IMR-90 (cell line): ENCODE measurements around the gene SIGLEC9. TPM values are rescaled to one million over a fixed set of nuclear protein-coding genes. Genes with fewer than 3 reads are reported as not detected.
A peak's percentile ranks its signal among the peaks of the same experiment; 100 is the strongest.

Experiments
- ATAC-seq: fragments of 200-7000 bp; cut with Tn5 transposase; 2 replicates; pipeline ENCODE4 v1.9.1; 2020; ENCODE audit warnings: low read depth, mild to moderate bottlenecking, moderate library complexity
- BruUV-seq: library from RNA; stranded (reverse); fragments of 400-500 nt; replicated peaks from 2 replicates; lab custom pipeline; 2021; lab: Mats Ljungman, UMichigan
- CTCF ChIA-PET: fragments of 300-600 bp; formaldehyde crosslinking; extraction: SDS; loops from one replicate; lab custom pipeline; 2021; ENCODE audit warnings: antibody characterized with exemption; lab: Yijun Ruan, JAX
- POLR2A ChIA-PET: fragments of 300-600 bp; sonication (Branson Sonifier 250); formaldehyde crosslinking; loops from one replicate; lab custom pipeline; 2022; ENCODE audit warnings: antibody characterized with exemption; ENCODE audit not compliant: unreplicated experiment; lab: Charles Lee
- DNase-seq: peaks from one replicate; pipeline ENCODE4 v3.0.0; 2013
- H2AFZ ChIP-seq: replicated peaks from 2 replicates; pipeline ENCODE3; 2013; ENCODE audit warnings: low read length, mild to moderate bottlenecking; ENCODE audit not compliant: poor library complexity
- H2AK5ac ChIP-seq: 2 replicates; pipeline ENCODE4 v1.6.1; 2013; ENCODE audit warnings: low read depth, low read length, inconsistent platforms
- H2AK9ac ChIP-seq: replicated peaks from 2 replicates; pipeline ENCODE3; 2013; ENCODE audit warnings: mild to moderate bottlenecking, low read depth, low read length, moderate library complexity; ENCODE audit not compliant: poor library complexity
- H2BK120ac ChIP-seq: 2 replicates; pipeline ENCODE4 v1.6.1; 2013; ENCODE audit warnings: low read depth, low read length, inconsistent platforms
- H2BK15ac ChIP-seq: 3 replicates; pipeline ENCODE4 v1.6.1; 2013; ENCODE audit warnings: low read depth, low read length, inconsistent platforms
- H2BK20ac ChIP-seq: 2 replicates; pipeline ENCODE4 v1.6.1; 2013; ENCODE audit warnings: low read depth, mild to moderate bottlenecking, inconsistent platforms, low read length, moderate library complexity
- H2BK5ac ChIP-seq: 2 replicates; pipeline ENCODE4 v1.6.1; 2013; ENCODE audit warnings: mild to moderate bottlenecking, low read depth, low read length, inconsistent platforms; ENCODE audit not compliant: poor library complexity, severe bottlenecking
- H3K14ac ChIP-seq: replicated peaks from 2 replicates; pipeline ENCODE4 v1.6.1; 2013; ENCODE audit warnings: low read depth, low read length, inconsistent platforms
- H3K18ac ChIP-seq: 2 replicates; pipeline ENCODE4 v1.6.1; 2013; ENCODE audit warnings: low read depth, low read length, control low read depth
- H3K23ac ChIP-seq: 2 replicates; pipeline ENCODE4 v1.6.1; 2013; ENCODE audit warnings: low read depth, low read length, inconsistent platforms
- H3K27ac ChIP-seq: 2 replicates; pipeline ENCODE4 v1.5.1; 2013; ENCODE audit warnings: mild to moderate bottlenecking, control low read depth, low read length; ENCODE audit not compliant: insufficient read depth
- H3K27me3 ChIP-seq: 2 replicates; pipeline ENCODE4 v1.6.1; 2013; ENCODE audit warnings: low read length; ENCODE audit not compliant: control insufficient read depth, insufficient read depth
- H3K36me3 ChIP-seq: 2 replicates; pipeline ENCODE4 v1.6.1; 2013; ENCODE audit warnings: low read length, mixed read lengths; ENCODE audit not compliant: control insufficient read depth, insufficient read depth
- H3K4ac ChIP-seq: 2 replicates; pipeline ENCODE4 v1.6.1; 2013; ENCODE audit warnings: low read depth, low read length, inconsistent platforms
- H3K4me1 ChIP-seq: 2 replicates; pipeline ENCODE4 v1.6.1; 2013; ENCODE audit warnings: low read length, mixed read lengths; ENCODE audit not compliant: control insufficient read depth, insufficient read depth
- H3K4me2 ChIP-seq: 2 replicates; pipeline ENCODE4 v1.6.1; 2013; ENCODE audit warnings: low read depth, mild to moderate bottlenecking, control low read depth, low read length, moderate library complexity
- H3K4me3 ChIP-seq: 2 replicates; pipeline ENCODE4 v1.5.1; 2013; ENCODE audit warnings: low read depth, mild to moderate bottlenecking, control low read depth, low read length, moderate library complexity; ENCODE audit not compliant: insufficient read depth
- H3K56ac ChIP-seq: 2 replicates; pipeline ENCODE4 v1.6.1; 2013; ENCODE audit warnings: low read length, inconsistent platforms; ENCODE audit not compliant: insufficient read depth; ENCODE audit errors: extremely low read depth
- H3K79me1 ChIP-seq, 2 experiments: 2 replicates each; pipeline ENCODE4 v1.6.1; 2013; ENCODE audit warnings: low read length in 2 of 2, inconsistent platforms in 1 of 2, low read depth in 1 of 2
- H3K9ac ChIP-seq: 2 replicates; pipeline ENCODE4 v1.6.1; 2013; ENCODE audit warnings: low read depth, low read length, control low read depth
- H3K9me1 ChIP-seq: 2 replicates; pipeline ENCODE4 v1.6.1; 2013; ENCODE audit warnings: low read length, inconsistent platforms; ENCODE audit not compliant: insufficient read depth
- H3K9me3 ChIP-seq: 2 replicates; pipeline ENCODE4 v1.6.1; 2013; ENCODE audit warnings: low read length; ENCODE audit not compliant: control insufficient read depth, insufficient read depth
- H4K20me1 ChIP-seq: 2 replicates; pipeline ENCODE4 v1.6.1; 2013; ENCODE audit warnings: low read length, inconsistent platforms; ENCODE audit not compliant: insufficient read depth
- H4K5ac ChIP-seq: 2 replicates; pipeline ENCODE4 v1.6.1; 2013; ENCODE audit warnings: mild to moderate bottlenecking, low read depth, low read length, control low read depth
- H4K8ac ChIP-seq, 2 experiments: 2 replicates each; pipeline ENCODE4 v1.6.1; 2013; ENCODE audit warnings: low read depth in 2 of 2, low read length in 2 of 2, control low read depth in 1 of 2, inconsistent platforms in 1 of 2
- H4K91ac ChIP-seq: 2 replicates; pipeline ENCODE4 v1.6.1; 2013; ENCODE audit warnings: low read depth, low read length, inconsistent platforms; ENCODE audit not compliant: insufficient read depth
- CEBPB ChIP-seq: IDR thresholded peaks from 2 replicates; pipeline ENCODE4 v1.6.1; 2012; ENCODE audit warnings: low read depth, low read length, improper control_type of control experiment
- POLR2A ChIP-seq: IDR thresholded peaks from 2 replicates; pipeline ENCODE4 v1.6.1; 2012; ENCODE audit warnings: mild to moderate bottlenecking, low read depth, low read length
- RCOR1 ChIP-seq: IDR thresholded peaks from 2 replicates; pipeline ENCODE4 v1.6.1; 2012; ENCODE audit warnings: mild to moderate bottlenecking, low read length, improper control_type of control experiment; ENCODE audit not compliant: insufficient replicate concordance
- WGBS, 2 experiments: methylation state at CpG; one replicate each; pipeline versions ENCODE4 v1.1.5 to v1.1.7; 2013; ENCODE audit warnings: missing lambda C conversion rate in 2 of 2; ENCODE audit not compliant: insufficient read length in 1 of 2; ENCODE audit errors: extremely low coverage in 2 of 2; 5-methylcytosine and 5-hydroxymethylcytosine counted together
- dilution Hi-C: fragments of 300-500 bp; cut with HindIII; formaldehyde crosslinking; loops from one replicate; pipeline ENCODE4 v1.14.3; 2018; ENCODE audit warnings: low sequenced_read_pairs; ENCODE audit not compliant: unreplicated experiment
- in situ Hi-C: fragments of 300-500 bp; cut with MboI; formaldehyde crosslinking; loops from 3 replicates; pipeline ENCODE4 v1.14.3; 2019; ENCODE audit warnings: low sequenced_read_pairs, inconsistent platforms, mixed read lengths
- intact Hi-C: fragments of 100-400 bp; cut with micrococcal nuclease; formaldehyde crosslinking; loops from 2 replicates; pipeline ENCODE4 v1.10.0; 2022
- polyA plus RNA-seq, 3 experiments: library from polyadenylated mRNA; depleted of rRNA; stranded (reverse); fragments of >200 nt; gene quantifications; 2 replicates each; pipeline ENCODE4 v1.2.3, GENCODE V29; 2012; ENCODE audit warnings: low replicate concordance in 1 of 3
- total RNA-seq: library from RNA; depleted of rRNA; stranded (reverse); fragments of >200 nt; gene quantifications from 2 replicates; pipeline ENCODE4 v1.2.3, GENCODE V29; 2012

SIGLEC9 gene
- total and polyA plus RNA-seq, 2 of the 4 experiments (the other 2 are of a cell fraction) = 0.03 TPM; not detected in 1

GRCh38 chr19:51127755-51128154 lies 3.0 kb downstream of the SIGLEC9 start:
- H3K18ac ChIP-seq = no peak overlapping the region
- H3K14ac ChIP-seq = no peak overlapping the region
- no peak overlapping the region for H3K4me2 ChIP-seq
- peaks cover 4% of the 10 kb centered on the region; the same call in 1 of the 2 replicates for H3K9me1 ChIP-seq
- H4K5ac ChIP-seq = no peak overlapping the region
- DNase-seq (peak; percentile 47), ATAC-seq (no peak; the same call in 1 of the 2 replicates)
- dilution Hi-C loops = no loop called here
- H3K79me1 ChIP-seq = no peaks in the 10 kb centered on the region
- H2BK5ac ChIP-seq = no peak overlapping the region
- TF ChIP-seq CEBPB (peak; percentile 25; the same call in 1 of the 2 replicates), POLR2A (no peak), RCOR1 (no peak)
- in situ Hi-C loops = no loop called here
- H3K56ac ChIP-seq = no peak overlapping the region
- H3K36me3 ChIP-seq = no peaks in the 10 kb centered on the region
- H3K27me3 ChIP-seq = no peaks in the 10 kb centered on the region; the same call in 1 of the 2 replicates
- H4K91ac ChIP-seq = no peak overlapping the region
- no peak overlapping the region for H2BK120ac ChIP-seq
- H2AK9ac ChIP-seq = no peak overlapping the region
- no peaks in the 10 kb centered on the region for H4K20me1 ChIP-seq
- H3K4ac ChIP-seq = no peak overlapping the region
- no peak overlapping the region for H3K27ac ChIP-seq
- BruUV-seq = no TSS peak
- no peak overlapping the region for H3K9ac ChIP-seq
- POLR2A ChIA-PET = no interaction called here
- H2AFZ ChIP-seq = no peak overlapping the region
- intact Hi-C loops = no loop called here
- CTCF ChIA-PET = interaction anchor here (1.0 kb wide), 1 partner anchor 19 kb away, joined by 3 read pairs; no protein-coding TSS in a partner anchor
- no peak overlapping the region for H2BK15ac ChIP-seq
- H2BK20ac ChIP-seq = no peak overlapping the region
- 0 out of 2 replicates have a peak, but pooled peaks cover 2% of the 10 kb centered on the region for H3K4me1 ChIP-seq
- H4K8ac ChIP-seq = peak overlapping the region in 1 of 2 experiments; percentile 10; a peak in 1 of 4 replicates
- no peak overlapping the region for H2AK5ac ChIP-seq
- H3K4me3 ChIP-seq = no peak overlapping the region
- no peaks in the 10 kb centered on the region for H3K9me3 ChIP-seq
- 50% methylated on average over 2 of the region's 4 CpGs; no CpG with 5 or more reads in 1 of the 2 experiments for WGBS, 2 experiments
- H3K23ac ChIP-seq = no peak overlapping the region
